ENCODE results near the gene CYP8B1. TPM values are rescaled to one million over a fixed set of nuclear protein-coding genes. Genes with fewer than 3 reads are reported as not detected.

CYP8B1 gene
- total RNA-seq, 1 donor from 2014 or later: not detected

DNA sequence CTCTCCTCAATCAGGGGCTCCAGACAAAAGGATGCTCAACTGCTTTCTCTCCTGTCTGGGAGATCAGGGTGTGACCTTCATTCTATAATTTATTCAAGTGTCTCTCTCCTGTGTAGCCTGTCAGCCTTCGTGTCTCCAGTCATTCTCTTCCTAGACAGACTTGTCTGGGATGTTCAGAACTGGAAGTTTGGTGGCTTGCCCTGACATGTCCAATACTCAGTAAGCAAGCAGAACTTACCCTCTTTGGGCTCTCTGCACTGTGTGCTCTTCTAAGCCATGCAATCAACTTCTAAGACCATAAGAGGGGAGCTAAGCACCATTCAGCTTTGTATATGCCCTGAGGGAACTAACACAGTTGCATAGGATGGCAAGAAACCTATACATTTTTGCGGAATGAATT is 52.3 kb downstream of the CYP8B1 start:
- no peak for DNase-seq

DNA sequence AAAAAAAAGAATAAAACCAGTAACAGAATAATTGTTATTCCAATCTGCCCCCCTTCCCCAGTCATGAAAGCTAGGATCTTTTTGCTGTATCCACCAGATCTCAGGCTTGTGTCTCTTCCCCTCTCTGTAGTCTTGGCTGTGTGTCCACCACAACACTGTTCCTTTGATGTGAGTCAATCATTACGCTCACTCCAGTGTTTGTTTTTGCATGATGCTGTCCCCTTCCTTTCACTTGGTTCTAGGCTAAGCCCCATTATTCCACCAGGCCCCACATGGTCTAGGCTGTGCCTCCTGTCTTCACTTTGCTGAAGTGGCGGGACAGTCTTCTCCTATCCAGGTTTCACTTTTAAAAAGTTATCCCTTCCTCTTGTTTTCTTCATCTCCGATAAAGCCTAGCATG is 52.9 kb downstream of the CYP8B1 start:
- DNase-seq: no peak

Other genes starting within 250 kb of the CYP8B1 start
- gene ZBTB47, start 222.2 kb downstream of the CYP8B1 start, total RNA-seq: 13.3 TPM
- gene KLHL40, start 190.3 kb downstream of the CYP8B1 start, total RNA-seq: 13.4 TPM
- gene HHATL, start 173.1 kb downstream of the CYP8B1 start, total RNA-seq: 3.9 TPM
- gene CCDC13, start 102.6 kb downstream of the CYP8B1 start, total RNA-seq: 0.69 TPM
- gene HIGD1A, start 71.4 kb downstream of the CYP8B1 start, total RNA-seq: 88.2 TPM
- gene ACKR2, start 66.4 kb downstream of the CYP8B1 start, total RNA-seq: 1.6 TPM
- 12.1 TPM for gene ZNF662, start 30.3 kb upstream of the CYP8B1 start, total RNA-seq
- 16.5 TPM for gene GASK1A, start 103.4 kb upstream of the CYP8B1 start, total RNA-seq
- gene POMGNT2, start 230.2 kb upstream of the CYP8B1 start, total RNA-seq: 9.0 TPM